ENCODE results near the gene WIPF2. TPM values are rescaled to one million over a fixed set of nuclear protein-coding genes. Genes with fewer than 3 reads are reported as not detected.

The WIPF2 gene
- total and polyA plus RNA-seq, 2 of the 8 experiments (the other 6 are each of a cell fraction or from before 2014, with no cell fraction given), result 6.9 to 25.3 TPM

DNA sequence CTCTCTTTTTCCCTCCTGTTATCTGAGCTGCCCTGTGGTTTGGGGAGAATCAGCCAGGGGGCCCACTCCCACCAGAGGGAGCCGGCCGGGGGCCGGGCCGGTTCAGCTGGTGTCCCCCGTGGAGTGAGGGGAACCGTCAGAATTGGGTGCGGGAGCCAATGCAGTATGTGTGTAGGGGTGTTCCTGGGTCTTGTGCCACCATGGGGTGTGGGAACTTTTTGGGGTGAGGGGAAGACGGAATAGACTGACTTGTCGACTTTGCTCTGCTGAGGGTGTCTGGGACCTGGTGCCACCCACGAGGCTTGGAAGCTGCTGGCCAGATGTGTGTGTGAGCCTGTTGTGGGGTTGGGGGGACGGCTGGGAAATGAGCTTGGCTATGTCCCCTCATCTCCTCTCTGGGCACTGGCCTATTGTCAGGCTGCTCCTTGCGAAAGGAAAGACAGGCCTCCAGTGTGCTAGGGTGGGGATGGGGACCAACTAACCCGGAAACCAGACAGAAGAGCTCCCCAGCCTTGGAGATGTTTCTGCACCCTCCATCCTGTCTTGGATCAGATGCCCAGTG is 99.8 kb downstream of the WIPF2 start:
- POLR2A ChIA-PET (ENCODE audit: partially characterized antibody), result interaction anchor here (1.0 to 30.6 kb wide), 5 partner anchors 11 to 33 kb away, joined by 3 to 540 read pairs (median 3); partner anchors contain the start of genes CDC6 and RARA
- no peak overlapping the region for H3K9ac ChIP-seq (replicated peaks in 1 of 4; ENCODE audit: extremely low read depth in 1 of 4, low read depth in 3 of 4, low read length in 3 of 4)
- no peak for FAIRE-seq

More for the DNA sequence above, 99.8 kb downstream of the WIPF2 start:
- 25% methylated on average over 13 of the region's 13 CpGs; no CpG with 5 or more reads in 1 of the 2 experiments for WGBS, 2 experiments (ENCODE audit: extremely low coverage in 1 of 2, insufficient coverage in 1 of 2, insufficient read length in 1 of 2, insufficient replicate concordance in 2 of 2, low coverage in 1 of 2, low lambda C conversion rate in 2 of 2, missing lambda C conversion rate in 1 of 2)
- no peak overlapping the region for H3K14ac ChIP-seq (ENCODE audit: insufficient read length)
- H2AFZ ChIP-seq (ENCODE audit: low read length), result no peak overlapping the region
- peaks cover 18% of the 10 kb centered on the region for H3K23me2 ChIP-seq (ENCODE audit: low read depth, low read length)
- H2BK12ac ChIP-seq (ENCODE audit: low read depth, low read length), result no peak overlapping the region
- no peaks in the 10 kb centered on the region for H3K9me3 ChIP-seq (ENCODE audit: insufficient read depth in 2 of 2, low read depth in 1 of 2, low read length in 1 of 2)
- peaks cover 11% of the 10 kb centered on the region for H3K79me1 ChIP-seq (ENCODE audit: low read depth, low read length)
- H3K18ac ChIP-seq (ENCODE audit: extremely low read depth, low read length), result no peak overlapping the region
- H3K79me2 ChIP-seq (ENCODE audit: control insufficient read depth in 1 of 2, insufficient read depth in 2 of 2, low read length in 2 of 2), result peaks cover 0 to 20% of the 10 kb centered on the region in 2 experiments; a peak in 2 of 4 replicates
- H4K20me1 ChIP-seq (replicated peaks in 1 of 2; ENCODE audit: control insufficient read depth in 1 of 2, insufficient read depth in 2 of 2, low read length in 2 of 2), result peaks cover 18 to 29% of the 10 kb centered on the region in 2 experiments
- H3K4me2 ChIP-seq (ENCODE audit: insufficient read depth in 1 of 2, low read depth in 2 of 2, low read length in 2 of 2), result peak overlapping the region; percentile 75 to 97
- H3K27me3 ChIP-seq (replicated peaks in 1 of 4; ENCODE audit: control insufficient read depth in 3 of 4, extremely low read depth in 1 of 4, insufficient read depth in 3 of 4, low read length in 3 of 4), result peaks cover 0 to 30% (median 16%) of the 10 kb centered on the region in 4 experiments; a peak in 5 of 7 replicates
- no peaks in the 10 kb centered on the region for H3K36me3 ChIP-seq (ENCODE audit: control insufficient read depth in 2 of 4, insufficient read depth in 4 of 4, low read length in 3 of 4)
- CTCF ChIA-PET (ENCODE audit: partially characterized antibody), result interaction anchor here (0.9 to 39.2 kb wide), 6 partner anchors 9 to 34 kb away, joined by 4 to 1198 read pairs (median 6); partner anchors contain the start of genes GJD3 and RARA
- no peak overlapping the region for H2AK5ac ChIP-seq (ENCODE audit: low read depth, low read length)
- TF ChIP-seq EGR1 (IDR thresholded peaks at IDR 0.05; ENCODE audit: borderline replicate concordance, low read depth, low read length), result no peak
- TF ChIP-seq, protein P1, sequence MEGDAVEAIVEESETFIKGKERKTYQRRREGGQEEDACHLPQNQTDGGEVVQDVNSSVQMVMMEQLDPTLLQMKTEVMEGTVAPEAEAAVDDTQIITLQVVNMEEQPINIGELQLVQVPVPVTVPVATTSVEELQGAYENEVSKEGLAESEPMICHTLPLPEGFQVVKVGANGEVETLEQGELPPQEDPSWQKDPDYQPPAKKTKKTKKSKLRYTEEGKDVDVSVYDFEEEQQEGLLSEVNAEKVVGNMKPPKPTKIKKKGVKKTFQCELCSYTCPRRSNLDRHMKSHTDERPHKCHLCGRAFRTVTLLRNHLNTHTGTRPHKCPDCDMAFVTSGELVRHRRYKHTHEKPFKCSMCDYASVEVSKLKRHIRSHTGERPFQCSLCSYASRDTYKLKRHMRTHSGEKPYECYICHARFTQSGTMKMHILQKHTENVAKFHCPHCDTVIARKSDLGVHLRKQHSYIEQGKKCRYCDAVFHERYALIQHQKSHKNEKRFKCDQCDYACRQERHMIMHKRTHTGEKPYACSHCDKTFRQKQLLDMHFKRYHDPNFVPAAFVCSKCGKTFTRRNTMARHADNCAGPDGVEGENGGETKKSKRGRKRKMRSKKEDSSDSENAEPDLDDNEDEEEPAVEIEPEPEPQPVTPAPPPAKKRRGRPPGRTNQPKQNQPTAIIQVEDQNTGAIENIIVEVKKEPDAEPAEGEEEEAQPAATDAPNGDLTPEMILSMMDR (IDR thresholded peaks at IDR 0.05; ENCODE audit: control extremely low read depth in 1 of 3, insufficient read depth in 1 of 3, low read depth in 1 of 3, low read length in 3 of 3), result peak in 1 of 3 experiments; percentile 6; a peak in 1 of 4 replicates
- TF ChIP-seq EZH2 (IDR thresholded peaks at IDR 0.05; ENCODE audit: low read depth, low read length, severe bottlenecking), result peak; percentile 14
- TF ChIP-seq RFX5 (IDR thresholded peaks at IDR 0.05; ENCODE audit: borderline replicate concordance, low read depth, low read length), result no peak
- H2BK15ac ChIP-seq (ENCODE audit: low read length), result peak overlapping the region; percentile 18; the same call in 1 of the 2 replicates
- H3K23ac ChIP-seq (ENCODE audit: insufficient read length), result no peak overlapping the region
- H3K4ac ChIP-seq (replicated peaks; ENCODE audit: insufficient read length, low read depth, low read length), result no peak overlapping the region
- no peak overlapping the region for H4K5ac ChIP-seq (ENCODE audit: insufficient read length, low read depth, low read length)
- DNase-seq (ENCODE audit: low read depth in 1 of 2, low spot score in 2 of 2), result no peak
- no peak overlapping the region for H2BK20ac ChIP-seq (ENCODE audit: low read length)
- peak overlapping the region; percentile 55 to 81 (median 71) for H3K4me3 ChIP-seq (ENCODE audit: extremely low read depth in 1 of 4, insufficient read depth in 2 of 4, low read depth in 3 of 4, low read length in 4 of 4)
- no peak overlapping the region for H3K27ac ChIP-seq (ENCODE audit: low read depth, low read length)
- H4K91ac ChIP-seq (replicated peaks; ENCODE audit: insufficient read length, low read length), result no peak overlapping the region
- H2BK120ac ChIP-seq (replicated peaks; ENCODE audit: low read depth, low read length), result no peak overlapping the region
- no peak overlapping the region for H4K8ac ChIP-seq (ENCODE audit: extremely low read depth, insufficient read depth, low read length)
- no peak overlapping the region for H2BK5ac ChIP-seq (ENCODE audit: low read depth, low read length)
- H3K4me1 ChIP-seq (replicated peaks in 1 of 4; ENCODE audit: control insufficient read depth in 3 of 4, insufficient read depth in 4 of 4, low read length in 3 of 4), result peaks cover 0 to 38% (median 28%) of the 10 kb centered on the region in 4 experiments; a peak in 6 of 7 replicates
- no peak overlapping the region for H3K56ac ChIP-seq (replicated peaks; ENCODE audit: insufficient read length, low read depth, low read length)
